Liver (tissue), 9 donors: ENCODE results near the gene MRPS24. TPM values are rescaled to one million over a fixed set of nuclear protein-coding genes. Genes with fewer than 3 reads are reported as not detected.
A peak's percentile ranks its signal among the peaks of the same experiment; 100 is the strongest.

Experiments
- DNase-seq: peaks from one replicate; pipeline ENCODE4 v3.0.0-alpha.2; 2017; ENCODE audit warnings: low spot score
- H3K27ac ChIP-seq, 2 donors: one replicate each; pipeline ENCODE4 v1.7.0; 2013; ENCODE audit warnings: inconsistent platforms in 2 of 2, low read length in 2 of 2, control low read depth in 1 of 2, low read depth in 1 of 2, mild to moderate bottlenecking in 1 of 2
- H3K27me3 ChIP-seq, 4 donors: one replicate each; pipeline versions ENCODE4 v1.6.1 to v1.7.0; 2013; ENCODE audit warnings: low read length in 3 of 4, inconsistent platforms in 1 of 4, mild to moderate bottlenecking in 1 of 4, moderate library complexity in 1 of 4; ENCODE audit not compliant: control insufficient read depth in 4 of 4, insufficient read depth in 4 of 4
- H3K36me3 ChIP-seq, 4 donors: one replicate each; pipeline versions ENCODE4 v1.6.1 to v1.7.0; 2013; ENCODE audit warnings: low read length in 3 of 4, mild to moderate bottlenecking in 3 of 4, low read depth in 1 of 4, moderate library complexity in 1 of 4; ENCODE audit not compliant: control insufficient read depth in 4 of 4, insufficient read depth in 3 of 4
- H3K4me1 ChIP-seq, 4 donors: one replicate each; pipeline versions ENCODE4 v1.6.1 to v1.7.0; 2013; ENCODE audit warnings: low read length in 3 of 4, mild to moderate bottlenecking in 3 of 4, moderate library complexity in 1 of 4; ENCODE audit not compliant: control insufficient read depth in 4 of 4, insufficient read depth in 4 of 4
- H3K4me3 ChIP-seq, 3 donors: one replicate each; pipeline versions ENCODE4 v1.6.1 to v1.7.0; 2013; ENCODE audit warnings: low read length in 3 of 3, control low read depth in 1 of 3, low read depth in 1 of 3, mild to moderate bottlenecking in 1 of 3
- H3K9ac ChIP-seq, 2 donors: one replicate each; pipeline ENCODE4 v1.7.0; 2013; ENCODE audit warnings: low read length in 2 of 2, mild to moderate bottlenecking in 2 of 2, moderate library complexity in 2 of 2, control low read depth in 1 of 2, low read depth in 1 of 2
- H3K9me3 ChIP-seq, 4 donors: one replicate each; pipeline versions ENCODE4 v1.6.1 to v1.7.0; 2013; ENCODE audit warnings: low read length in 3 of 4; ENCODE audit not compliant: control insufficient read depth in 4 of 4
- ATF3 ChIP-seq: IDR thresholded peaks from 2 replicates; pipeline ENCODE4 v1.6.1; 2016; ENCODE audit warnings: antibody characterized with exemption
- EGR1 ChIP-seq, 2 donors: IDR thresholded peaks; 2 replicates each; pipeline ENCODE4 v1.6.1; 2016 to 2018; ENCODE audit warnings: antibody characterized with exemption in 2 of 2, low read depth in 2 of 2
- FOXA2 ChIP-seq: IDR thresholded peaks from 2 replicates; pipeline ENCODE4 v1.6.1; 2016; ENCODE audit warnings: antibody characterized with exemption
- GABPA ChIP-seq, 2 donors: IDR thresholded peaks in 1 of 2; conservative IDR thresholded peaks in 1 of 2; 2 replicates each; pipeline ENCODE4 v1.6.1; 2016; ENCODE audit warnings: antibody characterized with exemption in 2 of 2, mild to moderate bottlenecking in 1 of 2, moderate library complexity in 1 of 2
- HNF4A ChIP-seq, 2 donors: conservative IDR thresholded peaks; 2 replicates each; pipeline ENCODE4 v1.6.1; 2016; ENCODE audit warnings: antibody characterized with exemption in 2 of 2, mild to moderate bottlenecking in 2 of 2
- HNF4G ChIP-seq: IDR thresholded peaks from 2 replicates; pipeline ENCODE4 v1.6.1; 2016; ENCODE audit warnings: antibody characterized with exemption
- JUND ChIP-seq, 2 donors: IDR thresholded peaks; 2 replicates each; pipeline ENCODE4 v1.6.1; 2016; ENCODE audit warnings: antibody characterized with exemption in 2 of 2
- MAX ChIP-seq: IDR thresholded peaks from 2 replicates; pipeline ENCODE4 v1.6.1; 2016; ENCODE audit warnings: antibody characterized with exemption
- NR2F2 ChIP-seq: IDR thresholded peaks from 2 replicates; pipeline ENCODE4 v1.6.1; 2016; ENCODE audit warnings: antibody characterized with exemption
- RAD21 ChIP-seq, 2 donors: IDR thresholded peaks; 2 replicates each; pipeline ENCODE4 v1.6.1; 2016; ENCODE audit warnings: antibody characterized with exemption in 2 of 2, mild to moderate bottlenecking in 2 of 2
- RXRA ChIP-seq, 2 donors: IDR thresholded peaks; 2 replicates each; pipeline ENCODE4 v1.6.1; 2017 to 2018; ENCODE audit warnings: antibody characterized with exemption in 2 of 2, mild to moderate bottlenecking in 1 of 2
- SP1 ChIP-seq: IDR thresholded peaks from 2 replicates; pipeline ENCODE4 v1.6.1; 2018; ENCODE audit warnings: antibody characterized with exemption, mild to moderate bottlenecking
- YY1 ChIP-seq: IDR thresholded peaks from 2 replicates; pipeline ENCODE4 v1.6.1; 2016; ENCODE audit warnings: antibody characterized with exemption, mild to moderate bottlenecking
- WGBS: extraction: QIAGEN DNeasy Blood & Tissue Kit; methylation state at CpG from one replicate; pipeline ENCODE4 v1.1.7; 2013; 5-methylcytosine and 5-hydroxymethylcytosine counted together
- polyA plus RNA-seq, 2 donors: library from polyadenylated mRNA; stranded (reverse) in 1 of 2; unstranded in 1 of 2; fragments of 200-250 nt in 1 of 2; fragments of >200 nt in 1 of 2; fragmentation: Nextera tagmentation in 1 of 2; extraction: Ambion mirVana in 1 of 2; gene quantifications; one replicate each; pipeline versions ENCODE4 v1.2.1 to v1.2.3, GENCODE V29; 2013 to 2015
- total RNA-seq, 2 donors: library from RNA; depleted of rRNA; stranded (reverse); fragments of >200 nt; gene quantifications; one replicate each; pipeline ENCODE4 v1.2.3, GENCODE V29; 2014
- TF ChIP-seq, protein P1 (sequence below): IDR thresholded peaks from 2 replicates; pipeline ENCODE4 v1.6.1; 2016; ENCODE audit warnings: antibody characterized with exemption, mild to moderate bottlenecking
- donor health status: healthy.
- donor health status: healthy.
- donor health status: healthy.
- donor health status: healthy.
- donor health status: healthy.

Gene MRPS24
- total and polyA plus RNA-seq, 4 donors = 38.7 to 177 (median 82.3) TPM

- peaks cover 0 to 14% (median 11%) of the 10 kb centered on the region in 4 donors for H3K36me3 ChIP-seq
- H3K27ac ChIP-seq = no peak overlapping the region
- H3K27me3 ChIP-seq = no peaks in the 10 kb centered on the region
- no peak overlapping the region for H3K9ac ChIP-seq
- TF ChIP-seq NR2F2 = no peak
- 49% methylated on average over 7 of the region's 7 CpGs for WGBS
- DNase-seq = no peak
- H3K9me3 ChIP-seq = peaks cover 0 to 3% (median 0%) of the 10 kb centered on the region in 4 donors
- peak overlapping the region; percentile 78 to 97 (median 91) for H3K4me3 ChIP-seq
- H3K4me1 ChIP-seq = peaks cover 4 to 17% (median 11%) of the 10 kb centered on the region in 4 donors
These were observed 1.1 kb downstream of the MRPS24 start for GRCh38 chr7:43868181-43868580.

DNA sequence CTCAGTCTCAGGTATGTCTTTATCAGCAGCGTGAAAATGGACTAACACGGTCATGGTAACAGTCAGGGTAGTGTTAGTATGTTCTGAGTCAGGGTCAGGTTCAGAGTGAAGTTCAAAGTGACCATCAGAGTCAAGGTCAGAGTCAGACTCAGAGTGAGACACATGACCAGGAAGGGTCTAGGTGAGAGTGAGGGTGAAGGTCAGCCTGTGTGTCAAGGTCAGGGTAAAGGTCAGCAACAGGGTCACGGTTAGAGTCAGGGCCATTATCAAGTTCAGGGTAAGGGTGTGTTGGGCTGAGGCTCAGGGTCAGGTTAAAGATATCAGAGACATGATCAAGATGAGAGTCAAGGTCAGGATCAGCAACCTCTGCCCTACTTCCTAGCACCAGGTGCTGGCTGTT, 4.0 kb downstream of the MRPS24 start:
- TF ChIP-seq HNF4G (no peak), RXRA (IDR thresholded peaks at IDR 0.05) (peak in 1 of 2 donors; percentile 16), EGR1 (IDR thresholded peaks at IDR 0.05; ENCODE audit: low read depth in 2 of 2) (no peak), GABPA (IDR thresholded peaks at IDR 0.05 in 1 of 2, conservative IDR thresholded peaks at IDR 0.05 in 1 of 2) (no peak)
- Histone ChIP-seq H3K27ac (no peak overlapping the region), H3K27me3 (no peaks in the 10 kb centered on the region), H3K9me3 (no peaks in the 10 kb centered on the region), H3K9ac (no peak overlapping the region), H3K4me3 (no peak overlapping the region), H3K4me1 (peaks cover 4 to 17% (median 11%) of the 10 kb centered on the region in 4 donors), H3K36me3 (peaks cover 0 to 14% (median 11%) of the 10 kb centered on the region in 4 donors)
- 88% methylated on average over 3 of the region's 3 CpGs for WGBS
- DNase-seq = no peak

DNA sequence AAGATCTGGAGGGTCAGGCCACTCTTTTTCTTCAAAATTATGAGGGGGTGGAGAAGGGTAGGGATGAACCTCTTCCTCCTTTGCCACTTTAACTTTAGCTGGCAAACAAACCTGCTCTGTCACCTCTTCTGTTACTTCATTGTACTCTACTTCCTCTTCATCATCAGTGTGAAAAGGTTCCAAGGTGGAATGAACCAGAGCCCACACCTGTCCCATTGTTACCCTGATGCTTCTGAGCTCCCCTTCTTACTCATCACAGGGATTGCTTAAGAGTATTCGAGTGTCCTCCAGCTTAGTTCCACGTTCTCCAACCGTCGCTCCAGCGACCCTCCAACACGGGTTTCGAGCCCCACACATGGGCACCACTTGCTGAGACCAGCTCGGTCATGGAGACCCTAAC, 5.2 kb downstream of the MRPS24 start:
- H3K9ac ChIP-seq = no peak overlapping the region
- peaks cover 0 to 14% (median 11%) of the 10 kb centered on the region in 4 donors for H3K36me3 ChIP-seq
- no peak for TF ChIP-seq NR2F2
- TF ChIP-seq HNF4A (conservative IDR thresholded peaks at IDR 0.05) = no peak
- TF ChIP-seq GABPA (IDR thresholded peaks at IDR 0.05 in 1 of 2, conservative IDR thresholded peaks at IDR 0.05 in 1 of 2) = no peak
- no peak for TF ChIP-seq RAD21 (IDR thresholded peaks at IDR 0.05)
- TF ChIP-seq JUND (IDR thresholded peaks at IDR 0.05) = no peak
- TF ChIP-seq RXRA (IDR thresholded peaks at IDR 0.05) = no peak
- TF ChIP-seq ATF3 = no peak
- no peak for TF ChIP-seq SP1
- no peak for TF ChIP-seq HNF4G
- TF ChIP-seq MAX = no peak
- TF ChIP-seq YY1 = no peak
- TF ChIP-seq FOXA2 = no peak
- TF ChIP-seq, protein P1, sequence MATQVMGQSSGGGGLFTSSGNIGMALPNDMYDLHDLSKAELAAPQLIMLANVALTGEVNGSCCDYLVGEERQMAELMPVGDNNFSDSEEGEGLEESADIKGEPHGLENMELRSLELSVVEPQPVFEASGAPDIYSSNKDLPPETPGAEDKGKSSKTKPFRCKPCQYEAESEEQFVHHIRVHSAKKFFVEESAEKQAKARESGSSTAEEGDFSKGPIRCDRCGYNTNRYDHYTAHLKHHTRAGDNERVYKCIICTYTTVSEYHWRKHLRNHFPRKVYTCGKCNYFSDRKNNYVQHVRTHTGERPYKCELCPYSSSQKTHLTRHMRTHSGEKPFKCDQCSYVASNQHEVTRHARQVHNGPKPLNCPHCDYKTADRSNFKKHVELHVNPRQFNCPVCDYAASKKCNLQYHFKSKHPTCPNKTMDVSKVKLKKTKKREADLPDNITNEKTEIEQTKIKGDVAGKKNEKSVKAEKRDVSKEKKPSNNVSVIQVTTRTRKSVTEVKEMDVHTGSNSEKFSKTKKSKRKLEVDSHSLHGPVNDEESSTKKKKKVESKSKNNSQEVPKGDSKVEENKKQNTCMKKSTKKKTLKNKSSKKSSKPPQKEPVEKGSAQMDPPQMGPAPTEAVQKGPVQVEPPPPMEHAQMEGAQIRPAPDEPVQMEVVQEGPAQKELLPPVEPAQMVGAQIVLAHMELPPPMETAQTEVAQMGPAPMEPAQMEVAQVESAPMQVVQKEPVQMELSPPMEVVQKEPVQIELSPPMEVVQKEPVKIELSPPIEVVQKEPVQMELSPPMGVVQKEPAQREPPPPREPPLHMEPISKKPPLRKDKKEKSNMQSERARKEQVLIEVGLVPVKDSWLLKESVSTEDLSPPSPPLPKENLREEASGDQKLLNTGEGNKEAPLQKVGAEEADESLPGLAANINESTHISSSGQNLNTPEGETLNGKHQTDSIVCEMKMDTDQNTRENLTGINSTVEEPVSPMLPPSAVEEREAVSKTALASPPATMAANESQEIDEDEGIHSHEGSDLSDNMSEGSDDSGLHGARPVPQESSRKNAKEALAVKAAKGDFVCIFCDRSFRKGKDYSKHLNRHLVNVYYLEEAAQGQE = no peak
- H3K27me3 ChIP-seq = no peaks in the 10 kb centered on the region
- 93% methylated on average over 8 of the region's 8 CpGs for WGBS
- H3K9me3 ChIP-seq = no peaks in the 10 kb centered on the region
- peaks cover 3 to 12% (median 8%) of the 10 kb centered on the region in 4 donors for H3K4me1 ChIP-seq
- no peak overlapping the region for H3K27ac ChIP-seq
- no peak overlapping the region for H3K4me3 ChIP-seq
- no peak for DNase-seq
